A204.1 (cell line): ENCODE measurements around the gene C17orf114.

Source experiments
- FAIRE-seq: peaks from 2 replicates; lab custom pipeline; 2012; peaks lifted over from hg19 to GRCh38; lab: Jason Lieb, UNC

Gene C17orf114

DNA sequence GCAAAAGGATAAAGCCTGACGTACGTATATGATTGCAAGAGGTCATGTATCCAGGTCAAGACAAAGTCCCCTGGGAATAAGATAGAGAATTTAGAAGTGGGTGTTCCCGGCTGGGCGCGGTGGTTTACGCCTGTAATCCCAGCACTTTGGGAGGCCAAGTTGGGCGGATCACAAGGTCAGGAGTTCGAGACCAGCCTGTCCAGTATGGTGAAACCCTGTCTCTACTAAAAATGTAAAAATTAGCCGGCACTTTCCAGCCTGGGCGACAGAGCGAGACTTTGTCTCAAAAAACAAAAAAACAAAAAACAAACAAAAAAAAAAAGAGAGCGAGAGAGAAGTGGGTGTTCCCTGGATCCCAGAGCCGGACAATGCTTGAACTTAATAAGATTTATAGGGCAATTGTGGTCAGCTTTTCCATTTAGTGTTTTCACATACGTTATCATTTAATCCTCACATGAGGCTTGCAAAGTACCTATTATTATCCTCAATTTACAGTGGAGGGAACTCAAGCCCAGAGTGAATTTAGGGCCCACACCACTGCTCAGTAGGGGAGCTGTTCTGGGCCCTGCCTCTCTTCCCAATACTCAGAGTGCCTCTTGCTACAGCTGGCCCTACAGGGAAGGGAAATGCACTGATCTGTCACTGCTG lies 13.8 kb downstream of the C17orf114 start:
- FAIRE-seq: no peak

- no peak for FAIRE-seq
These were observed 15.6 kb downstream of the C17orf114 start for GRCh38 chr17:4786516-4786915.

GRCh38 chr17:4786106-4786511 lies 16.0 kb downstream of the C17orf114 start, which contains the start of gene VMO1:
Gene VMO1 (minus strand): TSS chr17:4786364. CDS start chr17:4786352, 12 bp downstream.
- FAIRE-seq: no peak

DNA sequence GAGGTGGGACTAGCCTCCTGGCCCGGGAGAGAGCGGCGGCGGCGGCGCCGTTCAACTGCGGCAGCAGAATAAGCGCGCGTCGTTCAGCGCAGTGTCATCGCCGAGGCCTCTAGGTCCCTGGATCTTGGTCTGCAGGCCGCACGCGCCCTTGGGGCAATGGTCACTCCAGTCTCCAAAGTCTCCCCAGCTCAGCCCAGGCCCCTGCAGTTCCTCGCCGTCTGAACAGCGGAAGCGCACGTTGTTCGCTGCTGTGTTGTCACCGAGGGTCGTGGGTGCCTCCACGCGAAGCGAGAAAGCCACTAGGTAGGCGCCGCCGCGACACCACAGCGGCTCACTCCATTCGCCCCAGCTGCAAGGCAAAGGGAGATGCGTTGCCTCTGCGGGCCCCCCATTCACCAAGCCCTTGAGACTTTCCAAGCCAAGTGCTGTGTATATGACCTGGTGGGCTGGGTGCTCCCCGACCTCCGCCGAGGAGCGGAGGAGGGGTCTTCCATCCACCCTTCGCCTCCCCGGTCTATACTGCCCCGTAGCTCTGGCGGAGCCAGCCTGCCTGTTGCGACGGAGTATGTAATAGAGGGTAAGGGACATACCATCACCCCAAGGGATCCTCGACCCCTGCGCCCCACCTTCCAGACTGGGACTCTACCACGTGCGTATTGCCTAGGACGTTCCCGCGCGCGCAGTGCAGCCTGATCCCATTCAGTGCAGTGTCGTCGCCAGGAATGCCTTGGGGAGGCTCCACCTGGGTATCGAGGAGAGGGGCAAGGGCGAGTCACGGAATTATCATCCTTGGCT lies 16.6 kb downstream of the C17orf114 start:
- no peak for FAIRE-seq

- no peak for FAIRE-seq
These were observed 19.5 kb downstream of the C17orf114 start for GRCh38 chr17:4782652-4783051.

DNA sequence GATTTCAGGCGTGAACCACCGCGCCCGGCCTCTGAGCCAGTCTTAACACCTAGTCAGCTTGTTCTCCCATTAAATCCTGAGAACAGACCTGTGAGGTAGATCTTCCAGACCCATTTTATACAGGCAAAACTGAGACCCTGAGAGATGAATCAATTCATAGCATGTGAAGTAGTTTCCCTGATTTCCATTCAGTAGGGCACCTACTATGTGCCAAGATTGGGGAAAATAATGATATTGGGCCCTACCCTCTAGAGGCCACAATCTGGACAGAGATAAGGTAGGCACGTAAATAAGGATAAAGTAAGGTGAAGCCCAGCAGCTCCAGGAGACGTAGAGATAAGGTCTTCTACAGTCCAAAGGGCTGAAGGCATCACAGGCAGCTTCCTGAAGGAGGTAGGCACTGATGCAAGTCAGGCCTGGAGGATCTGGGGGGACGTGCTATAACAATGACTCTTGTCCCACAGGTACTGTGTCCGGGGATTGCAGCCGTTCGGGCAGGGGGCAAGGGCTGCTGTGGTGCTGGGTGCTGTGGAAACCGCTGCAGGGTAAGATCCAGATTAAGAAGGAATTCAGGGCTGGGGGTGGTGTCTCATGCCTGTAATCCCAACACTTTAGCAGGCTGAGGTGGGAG lies 21.7 kb downstream of the C17orf114 start:
- no peak for FAIRE-seq

GRCh38 chr17:4777969-4778760 lies 24.0 kb downstream of the C17orf114 start:
- FAIRE-seq: no peak

GRCh38 chr17:4772235-4772613 lies 29.9 kb downstream of the C17orf114 start:
- FAIRE-seq: no peak

DNA sequence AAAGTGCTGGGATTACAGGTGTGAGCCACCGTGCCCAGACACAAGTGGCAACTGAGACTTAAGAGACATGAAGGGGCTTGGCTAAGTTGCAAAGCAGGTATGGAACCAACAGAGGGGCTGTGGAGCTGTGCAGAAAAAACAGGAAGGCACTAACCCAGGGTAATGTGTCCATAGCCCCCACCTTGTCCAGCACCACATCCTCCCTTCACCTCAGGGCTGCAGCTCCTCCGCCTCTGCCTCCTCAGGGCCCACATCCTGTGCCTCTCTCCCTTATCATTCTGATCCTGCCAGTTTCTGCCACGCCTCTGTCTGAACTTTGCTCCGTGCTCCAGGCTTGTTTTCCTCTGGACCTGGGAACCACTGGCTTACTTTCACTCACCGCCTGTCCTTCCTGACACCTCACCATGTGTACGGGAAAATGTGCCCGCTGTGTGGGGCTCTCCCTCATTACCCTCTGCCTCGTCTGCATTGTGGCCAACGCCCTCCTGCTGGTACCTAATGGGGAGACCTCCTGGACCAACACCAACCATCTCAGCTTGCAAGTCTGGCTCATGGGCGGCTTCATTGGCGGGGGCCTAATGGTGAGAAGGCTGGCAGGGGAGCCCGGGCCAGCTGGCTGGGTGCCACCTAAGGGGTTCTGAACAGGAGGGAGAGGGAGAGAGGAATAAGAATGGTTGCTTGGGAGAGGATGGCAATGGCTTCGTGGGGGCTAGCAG lies 30.5 kb downstream of the C17orf114 start, which contains the start of gene TM4SF5:
Gene TM4SF5 (plus strand): TSS at position 368 of the 716 bp plus-strand sequence. CDS start 37 bp downstream, at position 405.
- no peak for FAIRE-seq

DNA sequence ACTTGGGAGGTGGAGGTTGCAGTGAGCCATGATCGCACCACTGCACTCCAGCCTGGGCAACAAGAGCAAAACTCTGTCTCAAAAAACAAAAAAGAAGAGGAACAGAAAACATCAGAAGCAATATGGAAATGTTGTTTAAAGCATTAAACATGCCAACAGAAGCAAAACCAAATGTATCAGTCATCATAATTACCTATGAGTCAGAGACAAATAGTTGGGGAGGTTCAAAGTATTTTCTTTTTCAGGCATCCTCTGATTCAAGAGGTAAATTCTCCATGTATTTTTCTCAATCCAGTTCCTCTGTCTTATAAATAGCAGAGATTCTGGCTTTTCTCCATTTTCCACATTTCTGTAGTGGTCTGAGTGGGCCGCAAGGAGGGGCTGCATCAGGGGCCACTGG lies 32.5 kb downstream of the C17orf114 start:
- FAIRE-seq: no peak

GRCh38 chr17:4768298-4768697 lies 33.8 kb downstream of the C17orf114 start:
- FAIRE-seq: no peak

DNA sequence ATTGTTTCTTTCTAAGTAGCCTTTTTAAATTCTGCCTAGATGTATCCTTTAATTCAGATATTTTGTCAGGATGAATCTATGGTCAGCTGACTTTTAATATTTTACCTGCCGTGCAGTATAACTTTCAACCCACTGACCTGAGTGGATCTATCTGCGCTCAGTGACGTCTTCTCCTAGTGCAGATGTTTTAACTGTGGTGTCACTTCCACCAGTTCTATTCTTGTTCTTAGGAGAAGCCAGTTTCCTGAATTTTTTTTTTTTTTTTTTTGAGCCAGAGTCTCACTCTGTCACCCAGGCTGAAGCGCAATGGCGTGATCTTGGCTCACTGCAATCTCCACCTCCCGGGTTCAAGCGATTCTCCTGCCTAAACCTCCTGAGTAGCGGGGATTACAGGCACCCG lies 35.4 kb downstream of the C17orf114 start:
- no peak for FAIRE-seq

GRCh38 chr17:4766201-4766600 lies 35.9 kb downstream of the C17orf114 start:
- FAIRE-seq: no peak

- no peak for FAIRE-seq
These were observed 37.5 kb downstream of the C17orf114 start for GRCh38 chr17:4764595-4764994.

DNA sequence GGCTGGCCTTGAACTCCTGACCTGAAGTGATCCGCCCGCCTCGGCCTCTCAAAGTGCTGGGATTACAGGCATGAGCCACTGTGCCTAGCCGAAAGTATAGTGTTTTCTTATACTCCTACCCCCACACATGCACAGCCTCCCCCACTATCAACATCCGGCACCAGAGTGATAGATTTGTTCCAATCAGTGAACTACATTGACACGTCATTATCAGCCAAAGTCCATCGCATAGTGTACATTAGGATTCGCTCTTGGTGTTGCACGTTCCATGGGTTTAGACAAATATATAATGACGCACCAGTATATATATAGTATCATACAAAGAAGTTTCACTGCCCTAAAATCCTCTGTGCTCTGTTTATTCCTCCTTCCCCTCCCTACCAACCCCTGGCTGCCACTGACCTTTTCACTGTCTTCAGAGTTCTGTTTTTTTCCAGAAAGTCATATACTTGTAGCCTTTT lies 42.3 kb downstream of the C17orf114 start:
- no peak for FAIRE-seq

DNA sequence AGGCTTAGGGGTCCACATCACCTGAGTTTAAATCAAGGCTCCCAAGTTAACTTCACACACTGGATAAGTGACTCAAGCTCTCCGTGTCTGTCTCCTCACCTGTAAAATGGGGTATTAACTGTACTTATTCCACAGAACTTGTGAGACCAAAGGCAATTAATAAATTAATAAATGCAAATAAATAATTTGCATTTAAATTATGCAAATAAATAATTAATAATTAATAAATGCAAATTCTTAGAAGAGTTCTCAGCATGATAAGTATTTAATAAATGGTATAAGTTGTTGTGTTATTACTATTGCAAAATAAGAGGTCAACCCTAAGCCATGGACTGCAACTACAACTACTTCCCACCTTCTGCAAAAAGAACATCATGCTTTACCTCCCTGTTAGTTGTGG lies 48.7 kb downstream of the C17orf114 start:
- FAIRE-seq: no peak

DNA sequence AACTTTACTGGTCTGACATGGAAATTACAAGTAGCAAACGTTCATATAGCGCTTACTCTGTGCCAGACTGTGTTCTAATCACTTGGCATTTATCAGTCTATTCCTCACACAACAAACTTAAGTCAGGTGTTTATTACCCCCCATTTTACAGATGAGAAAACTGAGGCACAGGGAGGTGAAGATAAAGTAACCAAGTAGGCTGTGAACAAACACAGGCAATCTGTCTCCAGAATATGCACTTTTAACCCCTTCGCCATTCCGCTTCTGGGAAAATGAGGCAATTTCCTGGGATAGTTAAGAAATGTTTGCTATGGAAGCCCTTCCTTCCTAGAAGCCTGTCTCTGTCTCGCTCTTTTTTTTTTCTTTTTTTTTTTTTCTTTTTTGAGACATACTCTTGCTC lies 50.2 kb downstream of the C17orf114 start:
- FAIRE-seq: no peak
